Neuron (in vitro differentiated cells): Measurements from ENCODE around the gene DENND5A.
A peak's percentile ranks its signal among the peaks of the same experiment; 100 is the strongest.
"Not testable (repeated sequence)": the region's sequence is repeated elsewhere in the genome, so short reads cannot be mapped to it uniquely, and the experiment has no call there.

Experiments
- H2AFZ ChIP-seq: one replicate; pipeline ENCODE4 v1.6.1; 2013; ENCODE audit warnings: low read depth, mild to moderate bottlenecking, inconsistent platforms, low read length, moderate library complexity
- H3K27me3 ChIP-seq: one replicate; pipeline ENCODE4 v1.6.1; 2013; ENCODE audit warnings: low read length; ENCODE audit not compliant: insufficient read depth
- H3K36me3 ChIP-seq: one replicate; pipeline ENCODE4 v1.6.1; 2013; ENCODE audit warnings: low read length; ENCODE audit not compliant: insufficient read depth
- H3K4me1 ChIP-seq: one replicate; pipeline ENCODE4 v1.6.1; 2013; ENCODE audit warnings: low read length; ENCODE audit not compliant: insufficient read depth
- H3K4me3 ChIP-seq: 2 replicates; pipeline ENCODE4 v1.5.1; 2013; ENCODE audit warnings: mild to moderate bottlenecking, low read length, moderate library complexity
- H3K9me3 ChIP-seq: one replicate; pipeline ENCODE4 v1.6.1; 2013; ENCODE audit warnings: low read length

The DENND5A gene

GRCh38 chr11:9097186-9097943 is 167.8 kb downstream of the DENND5A start:
- H3K27me3 ChIP-seq, H3K4me3 ChIP-seq, H3K9me3 ChIP-seq, H3K36me3 ChIP-seq, H2AFZ ChIP-seq: not testable (repeated sequence)
- peaks cover 12% of the 10 kb centered on the region for H3K4me1 ChIP-seq

GRCh38 chr11:9096427-9096826 is 168.7 kb downstream of the DENND5A start:
- H2AFZ ChIP-seq: no peak overlapping the region
- no peaks in the 10 kb centered on the region for H3K9me3 ChIP-seq
- H3K4me3 ChIP-seq: no peak overlapping the region
- peaks cover 16% of the 10 kb centered on the region for H3K4me1 ChIP-seq
- peaks cover 5% of the 10 kb centered on the region for H3K27me3 ChIP-seq
- no peaks in the 10 kb centered on the region for H3K36me3 ChIP-seq

DNA sequence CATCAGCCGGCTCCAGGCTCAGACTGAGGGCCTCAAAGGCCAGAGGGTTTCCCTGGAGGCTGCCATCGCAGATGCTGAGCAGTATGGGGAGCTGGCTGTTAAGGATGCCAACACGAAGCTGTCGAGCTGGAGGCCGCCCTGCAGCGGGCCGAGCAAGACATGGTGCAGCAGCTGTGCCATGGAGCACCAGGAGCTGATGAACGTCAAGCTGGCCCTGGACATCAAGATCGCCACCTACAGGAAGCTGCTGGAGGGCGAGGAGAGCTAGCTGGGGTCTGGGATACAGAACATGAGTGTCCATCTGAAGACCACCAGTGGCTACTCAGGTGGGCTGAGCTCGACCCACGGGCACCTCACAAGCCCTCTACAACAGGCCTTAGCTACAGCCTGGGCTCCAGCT is 169.7 kb downstream of the DENND5A start:
- Histone ChIP-seq H3K9me3 (no peaks in the 10 kb centered on the region), H3K4me1 (peaks cover 16% of the 10 kb centered on the region), H2AFZ (no peak overlapping the region), H3K4me3 (no peak overlapping the region), H3K27me3 (peaks cover 13% of the 10 kb centered on the region), H3K36me3 (no peaks in the 10 kb centered on the region)

DNA sequence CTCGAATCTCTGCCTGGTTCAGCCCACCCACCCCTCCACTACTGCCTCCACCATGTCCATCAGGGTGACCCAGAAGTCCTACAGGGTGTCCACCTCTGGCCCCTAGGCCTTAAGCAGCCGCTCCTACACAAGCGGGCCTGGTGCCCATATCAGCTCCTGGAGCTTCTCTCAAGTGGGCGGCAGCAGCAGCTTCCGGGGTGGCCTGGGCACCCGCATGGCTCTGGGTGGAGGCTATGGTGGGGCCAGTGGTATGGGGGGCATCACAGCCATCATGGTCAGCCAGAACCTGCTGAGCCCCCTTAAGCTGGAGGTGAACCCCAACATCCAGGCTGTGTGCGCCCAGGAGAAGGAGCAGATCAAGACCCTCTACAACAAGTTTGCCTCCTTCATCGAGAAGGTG is 170.7 kb downstream of the DENND5A start:
- Histone ChIP-seq H3K4me1 (peaks cover 16% of the 10 kb centered on the region), H3K9me3 (no peaks in the 10 kb centered on the region), H3K4me3 (no peak overlapping the region), H2AFZ (no peak overlapping the region), H3K27me3 (peaks cover 20% of the 10 kb centered on the region), H3K36me3 (no peaks in the 10 kb centered on the region)

GRCh38 chr11:9092853-9093778 is 172.0 kb downstream of the DENND5A start:
- Histone ChIP-seq H2AFZ (no peak overlapping the region), H3K36me3 (no peaks in the 10 kb centered on the region), H3K27me3 (peaks cover 23% of the 10 kb centered on the region), H3K9me3 (no peaks in the 10 kb centered on the region), H3K4me1 (peaks cover 16% of the 10 kb centered on the region), H3K4me3 (no peak overlapping the region)

GRCh38 chr11:9092072-9092471 is 173.1 kb downstream of the DENND5A start:
- H2AFZ ChIP-seq: no peak overlapping the region
- H3K4me1 ChIP-seq: peaks cover 16% of the 10 kb centered on the region
- H3K27me3 ChIP-seq: peaks cover 23% of the 10 kb centered on the region
- H3K4me3 ChIP-seq: peak overlapping the region; percentile 16
- no peaks in the 10 kb centered on the region for H3K36me3 ChIP-seq
- no peaks in the 10 kb centered on the region for H3K9me3 ChIP-seq

GRCh38 chr11:9091044-9091922 is 173.9 kb downstream of the DENND5A start, which contains the start of gene SCUBE2:
SCUBE2 (minus strand) TSS chr11:9091599; CDS start chr11:9091528, 71 bp downstream.
- Histone ChIP-seq H3K36me3 (no peaks in the 10 kb centered on the region), H3K9me3 (no peaks in the 10 kb centered on the region), H3K4me3 (peak within 1 kb of the TSS; percentile 45), H2AFZ (peak within 1 kb of the TSS; percentile 63), H3K4me1 (peaks cover 16% of the 10 kb centered on the region), H3K27me3 (peaks cover 23% of the 10 kb centered on the region)

- Histone ChIP-seq H3K36me3 (no peaks in the 10 kb centered on the region), H2AFZ (peak overlapping the region; percentile 63), H3K9me3 (no peaks in the 10 kb centered on the region), H3K4me1 (peaks cover 16% of the 10 kb centered on the region), H3K27me3 (peaks cover 23% of the 10 kb centered on the region), H3K4me3 (peak overlapping the region; percentile 45)
Measured at GRCh38 chr11:9090488-9091043, 174.6 kb downstream of the DENND5A start.

DNA sequence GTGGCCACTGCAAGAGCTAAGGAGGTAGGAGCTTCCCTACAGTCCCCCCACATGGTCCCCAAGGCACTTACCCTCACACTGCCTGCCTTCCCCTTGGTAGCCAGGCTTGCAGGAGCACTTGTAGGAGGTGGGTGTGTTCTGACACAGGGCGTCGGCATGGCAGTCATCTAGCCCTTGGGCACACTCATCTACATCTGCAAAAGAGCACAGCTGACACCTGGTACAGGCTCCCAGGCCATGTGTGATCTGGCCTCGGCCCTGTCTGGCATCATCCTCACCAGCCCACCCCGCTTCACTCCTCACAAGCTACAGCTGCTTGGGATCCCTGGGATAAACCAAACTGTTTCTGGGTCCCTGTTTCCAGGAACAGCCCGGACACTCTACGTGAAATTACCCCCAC is 175.5 kb downstream of the DENND5A start:
- Histone ChIP-seq H3K4me3 (no peak overlapping the region), H3K27me3 (peaks cover 23% of the 10 kb centered on the region), H3K4me1 (peaks cover 16% of the 10 kb centered on the region)

DNA sequence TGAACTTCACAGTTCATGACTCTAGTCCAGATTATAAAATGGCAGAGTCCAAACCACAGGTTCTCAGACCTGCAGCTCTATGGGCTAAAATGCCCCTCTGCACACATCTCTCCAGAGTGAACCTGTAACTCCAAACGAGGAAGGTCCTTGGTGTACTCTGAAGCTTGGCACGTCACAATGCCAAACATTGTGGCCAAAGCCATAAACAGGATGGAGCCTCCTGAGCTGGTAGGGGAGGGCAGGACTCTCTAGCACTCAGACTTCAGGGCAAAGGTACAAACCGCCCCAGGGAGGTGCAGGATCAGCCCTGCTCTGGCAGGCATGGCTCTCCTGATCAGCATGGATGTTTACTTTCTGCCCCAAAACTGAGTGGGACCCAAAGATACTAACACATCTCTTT is 176.1 kb downstream of the DENND5A start:
- peaks cover 16% of the 10 kb centered on the region for H3K4me1 ChIP-seq
- peaks cover 23% of the 10 kb centered on the region for H3K27me3 ChIP-seq
- H3K4me3 ChIP-seq: no peak overlapping the region
- H3K9me3 ChIP-seq: no peaks in the 10 kb centered on the region
- H2AFZ ChIP-seq: no peak overlapping the region
- no peaks in the 10 kb centered on the region for H3K36me3 ChIP-seq

More for the DNA sequence above, 175.5 kb downstream of the DENND5A start:
- no peaks in the 10 kb centered on the region for H3K9me3 ChIP-seq
- H2AFZ ChIP-seq: no peak overlapping the region
- H3K36me3 ChIP-seq: no peaks in the 10 kb centered on the region
